Measurements from ENCODE around the gene NRIP1. TPM values are rescaled to one million over a fixed set of nuclear protein-coding genes. Genes with fewer than 3 reads are reported as not detected.

Gene NRIP1
- total and polyA plus RNA-seq, 2 of the 13 experiments (the other 11 are each of a cell fraction or from before 2014, with no cell fraction given), result 21.0 to 69.0 TPM

DNA sequence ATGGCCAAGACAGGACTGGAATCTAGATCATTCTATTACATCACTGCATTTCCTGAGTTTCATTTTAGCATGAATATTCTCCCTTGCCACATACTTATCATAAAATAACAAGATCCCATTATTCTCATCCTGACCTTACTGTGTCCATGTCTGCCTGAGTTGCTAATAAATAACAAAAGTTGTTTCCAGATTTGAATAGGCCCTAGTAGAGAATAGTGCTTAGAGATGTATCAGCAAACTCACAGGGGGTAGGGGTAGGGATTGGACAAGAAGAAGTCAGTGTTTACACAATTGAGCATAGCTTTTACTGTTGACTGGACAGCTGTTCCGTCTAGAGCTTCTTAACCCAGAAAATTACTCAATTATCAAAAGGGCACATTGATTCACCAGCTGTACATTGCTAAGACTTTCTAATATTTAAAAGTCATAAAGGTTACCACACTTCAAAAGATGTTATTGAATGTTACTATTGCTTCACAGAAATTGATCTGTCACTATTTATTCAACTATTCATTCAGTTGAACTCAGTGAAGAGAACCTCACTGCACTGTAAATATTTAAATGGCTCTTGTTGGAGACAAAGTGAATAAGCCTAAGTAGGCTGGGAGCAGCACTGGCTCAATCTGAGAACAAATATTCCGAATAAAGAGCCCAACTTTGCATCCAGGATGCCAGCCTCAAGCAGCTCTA lies 121.9 kb downstream of the NRIP1 start (continued):
- TF ChIP-seq MBD4 (IDR thresholded peaks at IDR 0.05; ENCODE audit: borderline replicate concordance, low read length) (peak; percentile 88), TRIM24 (CRISPR knock-in tag; IDR thresholded peaks at IDR 0.05) (peak; percentile 61; the same call in 1 of the 2 replicates), SIX1 (CRISPR knock-in tag; IDR thresholded peaks at IDR 0.05; ENCODE audit: borderline replicate concordance) (peak; percentile 77; the same call in 1 of the 2 replicates), MXD4 (CRISPR knock-in tag; IDR thresholded peaks at IDR 0.05) (no peak), ELF3 (CRISPR knock-in tag; IDR thresholded peaks at IDR 0.05) (peak; percentile 81), HNRNPL (IDR thresholded peaks at IDR 0.05; ENCODE audit: low read depth, low read length) (no peak), ZBTB20 (CRISPR knock-in tag; IDR thresholded peaks at IDR 0.05; ENCODE audit: borderline replicate concordance, low read depth) (no peak), ZNF547 (CRISPR knock-in tag; IDR thresholded peaks at IDR 0.05) (no peak), ZNF703 (CRISPR knock-in tag; IDR thresholded peaks at IDR 0.05; ENCODE audit: borderline replicate concordance) (peak; percentile 43; the same call in 1 of the 2 replicates), IRF1 (CRISPR knock-in tag; IDR thresholded peaks at IDR 0.05; ENCODE audit: low read depth) (no peak), RCOR2 (CRISPR knock-in tag; IDR thresholded peaks at IDR 0.05) (peak; percentile 93; the same call in 1 of the 2 replicates), ZBTB44 (CRISPR knock-in tag; IDR thresholded peaks at IDR 0.05) (no peak), MIXL1 (CRISPR knock-in tag; IDR thresholded peaks at IDR 0.05) (peak; percentile 96), JUNB (CRISPR knock-in tag; IDR thresholded peaks at IDR 0.05; ENCODE audit: borderline replicate concordance) (peak; percentile 81; the same call in 1 of the 2 replicates), ZSCAN21 (CRISPR knock-in tag; IDR thresholded peaks at IDR 0.05; ENCODE audit: borderline replicate concordance) (0 out of 2 replicates have a peak, but pooled peaks have one; percentile 38), POLR2G (IDR thresholded peaks at IDR 0.05; ENCODE audit: low read depth, low read length) (no peak), ZNF256 (CRISPR knock-in tag; conservative IDR thresholded peaks at IDR 0.05) (no peak), ZNF652 (CRISPR knock-in tag; IDR thresholded peaks at IDR 0.05; ENCODE audit: borderline replicate concordance, low read depth) (peak; percentile 14; the same call in 1 of the 2 replicates), DR1 (CRISPR knock-in tag; IDR thresholded peaks at IDR 0.05) (no peak), ZNF83 (CRISPR knock-in tag; IDR thresholded peaks at IDR 0.05; ENCODE audit: borderline replicate concordance) (no peak)
- TF ChIP-seq, protein P1, sequence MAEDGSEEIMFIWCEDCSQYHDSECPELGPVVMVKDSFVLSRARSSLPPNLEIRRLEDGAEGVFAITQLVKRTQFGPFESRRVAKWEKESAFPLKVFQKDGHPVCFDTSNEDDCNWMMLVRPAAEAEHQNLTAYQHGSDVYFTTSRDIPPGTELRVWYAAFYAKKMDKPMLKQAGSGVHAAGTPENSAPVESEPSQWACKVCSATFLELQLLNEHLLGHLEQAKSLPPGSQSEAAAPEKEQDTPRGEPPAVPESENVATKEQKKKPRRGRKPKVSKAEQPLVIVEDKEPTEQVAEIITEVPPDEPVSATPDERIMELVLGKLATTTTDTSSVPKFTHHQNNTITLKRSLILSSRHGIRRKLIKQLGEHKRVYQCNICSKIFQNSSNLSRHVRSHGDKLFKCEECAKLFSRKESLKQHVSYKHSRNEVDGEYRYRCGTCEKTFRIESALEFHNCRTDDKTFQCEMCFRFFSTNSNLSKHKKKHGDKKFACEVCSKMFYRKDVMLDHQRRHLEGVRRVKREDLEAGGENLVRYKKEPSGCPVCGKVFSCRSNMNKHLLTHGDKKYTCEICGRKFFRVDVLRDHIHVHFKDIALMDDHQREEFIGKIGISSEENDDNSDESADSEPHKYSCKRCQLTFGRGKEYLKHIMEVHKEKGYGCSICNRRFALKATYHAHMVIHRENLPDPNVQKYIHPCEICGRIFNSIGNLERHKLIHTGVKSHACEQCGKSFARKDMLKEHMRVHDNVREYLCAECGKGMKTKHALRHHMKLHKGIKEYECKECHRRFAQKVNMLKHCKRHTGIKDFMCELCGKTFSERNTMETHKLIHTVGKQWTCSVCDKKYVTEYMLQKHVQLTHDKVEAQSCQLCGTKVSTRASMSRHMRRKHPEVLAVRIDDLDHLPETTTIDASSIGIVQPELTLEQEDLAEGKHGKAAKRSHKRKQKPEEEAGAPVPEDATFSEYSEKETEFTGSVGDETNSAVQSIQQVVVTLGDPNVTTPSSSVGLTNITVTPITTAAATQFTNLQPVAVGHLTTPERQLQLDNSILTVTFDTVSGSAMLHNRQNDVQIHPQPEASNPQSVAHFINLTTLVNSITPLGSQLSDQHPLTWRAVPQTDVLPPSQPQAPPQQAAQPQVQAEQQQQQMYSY (CRISPR knock-in tag; IDR thresholded peaks at IDR 0.05), result no peak
- TF ChIP-seq, protein P2, sequence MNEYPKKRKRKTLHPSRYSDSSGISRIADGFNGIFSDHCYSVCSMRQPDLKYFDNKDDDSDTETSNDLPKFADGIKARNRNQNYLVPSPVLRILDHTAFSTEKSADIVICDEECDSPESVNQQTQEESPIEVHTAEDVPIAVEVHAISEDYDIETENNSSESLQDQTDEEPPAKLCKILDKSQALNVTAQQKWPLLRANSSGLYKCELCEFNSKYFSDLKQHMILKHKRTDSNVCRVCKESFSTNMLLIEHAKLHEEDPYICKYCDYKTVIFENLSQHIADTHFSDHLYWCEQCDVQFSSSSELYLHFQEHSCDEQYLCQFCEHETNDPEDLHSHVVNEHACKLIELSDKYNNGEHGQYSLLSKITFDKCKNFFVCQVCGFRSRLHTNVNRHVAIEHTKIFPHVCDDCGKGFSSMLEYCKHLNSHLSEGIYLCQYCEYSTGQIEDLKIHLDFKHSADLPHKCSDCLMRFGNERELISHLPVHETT (CRISPR knock-in tag; conservative IDR thresholded peaks at IDR 0.05), result no peak

Data from HepG2 (cell line).